GM23338 (cell line): ENCODE data around the gene DCP1B. TPM values are rescaled to one million over a fixed set of nuclear protein-coding genes. Genes with fewer than 3 reads are reported as not detected.

ENCODE experiments used
- ETS1 ChIP-seq: IDR thresholded peaks from 2 replicates; pipeline ENCODE4 v1.6.1; 2016; ENCODE audit warnings: antibody characterized with exemption
- EZH2 ChIP-seq: fragments of 200-600 bp; sonication (generic); IDR thresholded peaks from one replicate; pipeline ENCODE4 v1.8.0; 2017; ENCODE audit warnings: antibody characterized with exemption, mild to moderate bottlenecking, low read depth; ENCODE audit not compliant: unreplicated experiment
- EZH2phosphoT487 ChIP-seq: fragments of 200-600 bp; sonication (generic); IDR thresholded peaks from one replicate; pipeline ENCODE4 v1.8.1; 2018; ENCODE audit warnings: antibody characterized with exemption; ENCODE audit not compliant: unreplicated experiment
- NANOG ChIP-seq: IDR thresholded peaks from 2 replicates; pipeline ENCODE4 v1.6.1; 2016; ENCODE audit warnings: antibody characterized with exemption, borderline replicate concordance
- REST ChIP-seq: IDR thresholded peaks from one replicate; pipeline ENCODE4 v1.6.1; 2018; ENCODE audit warnings: antibody characterized with exemption; ENCODE audit not compliant: unreplicated experiment
- ZNF462 ChIP-seq: fragments of 250-450 bp; sonication (Bioruptor Pico); IDR thresholded peaks from 2 replicates; pipeline ENCODE4 v1.5.0; 2020; ENCODE audit warnings: mild to moderate bottlenecking, moderate library complexity
- polyA plus RNA-seq: library from polyadenylated mRNA; unstranded; fragments of >200 nt; fragmentation: Nextera tagmentation; extraction: Ambion mirVana; gene quantifications from 2 replicates; pipeline ENCODE4 v1.2.1, GENCODE V29; 2016
- total RNA-seq: library from RNA; depleted of rRNA; stranded (reverse); fragments of >200 nt; shearing (Covaris generic); gene quantifications from 2 replicates; pipeline ENCODE4 v1.2.3, GENCODE V29; 2014

The DCP1B gene
- total and polyA plus RNA-seq, 2 experiments from 2014 or later = 24.4 to 29.8 TPM

GRCh38 chr12:1914114-1914911 is 89.9 kb downstream of the DCP1B start (continued):
- TF ChIP-seq ZNF462 = no peak
- TF ChIP-seq REST = no peak
- no peak for TF ChIP-seq ETS1
- no peak for TF ChIP-seq EZH2phosphoT487
- no peak for TF ChIP-seq EZH2
- no peak for TF ChIP-seq NANOG
